GM18505 (cell line): ENCODE results near the gene USP49.

Experiments used
- ATAC-seq: cut with Tn5 transposase; IDR thresholded peaks from one replicate; pipeline ENCODE4 v1.9.1; 2021; ENCODE audit not compliant: unreplicated experiment
- POLR2A ChIP-seq: IDR thresholded peaks from 4 replicates; pipeline ENCODE4 v1.6.1; 2011; ENCODE audit warnings: borderline replicate concordance; ENCODE audit not compliant: insufficient read depth, insufficient read length; ENCODE audit errors: extremely low read depth

Gene USP49

DNA sequence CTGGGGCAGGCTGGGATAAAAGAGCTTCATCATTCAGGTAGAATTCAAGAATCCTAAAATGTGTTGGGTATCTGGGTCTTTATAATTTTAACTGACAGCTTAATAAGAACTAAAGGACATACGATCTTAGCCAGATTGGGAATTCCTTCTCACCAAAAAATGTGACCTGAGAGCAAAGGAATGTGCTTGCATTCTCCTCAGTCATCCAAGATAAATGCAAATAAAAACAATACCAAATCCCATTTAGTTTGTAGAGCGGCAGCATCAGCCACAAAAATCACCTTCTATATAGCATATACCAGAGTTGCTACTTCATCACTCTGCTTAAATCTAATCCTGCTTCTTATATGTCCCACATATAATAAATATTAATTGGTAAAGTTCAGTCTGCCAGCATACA lies 16.9 kb downstream of the USP49 start:
- TF ChIP-seq POLR2A = no peak
- ATAC-seq = no peak

DNA sequence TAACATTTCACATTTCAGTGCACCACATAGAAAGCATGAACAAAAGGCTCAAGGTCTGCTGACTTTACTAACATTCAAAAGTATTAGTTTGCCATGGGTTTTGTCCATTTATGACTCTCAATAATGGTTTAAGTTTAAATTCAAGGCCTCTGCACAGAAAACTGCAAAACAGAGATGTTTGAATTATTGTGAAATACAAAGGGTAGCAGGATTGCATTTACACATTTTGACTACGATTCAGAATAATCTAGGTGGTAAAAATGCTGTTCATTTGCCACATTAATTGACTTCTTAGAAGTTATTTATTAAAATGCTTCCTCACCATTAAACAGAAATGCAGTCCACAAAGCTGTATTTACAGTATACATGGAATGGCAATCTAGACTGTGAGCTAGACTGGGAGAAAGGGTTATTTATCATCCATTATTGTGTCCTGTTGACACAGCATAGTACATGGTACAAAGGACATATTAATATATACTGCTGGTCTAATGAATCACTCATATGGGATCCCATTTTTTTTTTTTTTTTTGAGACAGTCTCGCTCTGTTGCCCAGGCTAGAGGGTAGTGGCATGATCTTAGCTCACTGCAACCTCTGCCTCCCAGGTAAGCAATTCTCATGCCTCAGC lies 18.0 kb downstream of the USP49 start:
- no peak for ATAC-seq
- no peak for TF ChIP-seq POLR2A

DNA sequence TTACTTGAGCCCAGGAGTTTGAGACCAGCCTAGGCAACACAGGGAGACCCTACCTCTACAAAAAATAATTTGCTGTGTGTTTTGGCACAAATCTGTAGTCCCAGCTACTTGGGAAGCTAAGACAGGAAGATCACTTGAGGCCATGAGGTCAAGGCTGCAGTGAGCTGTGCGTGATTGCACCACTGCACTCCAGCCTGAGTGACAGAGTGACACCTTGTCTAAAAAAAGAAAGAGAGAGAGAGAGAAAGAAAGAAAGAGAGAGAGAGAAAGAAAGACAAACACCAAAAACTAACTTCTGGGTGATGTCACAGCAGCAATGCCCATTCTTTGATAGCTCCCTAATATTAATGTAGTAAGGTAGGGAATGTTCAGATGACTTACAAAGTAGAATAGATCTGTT lies 20.4 kb downstream of the USP49 start:
- TF ChIP-seq POLR2A = no peak
- no peak for ATAC-seq

DNA sequence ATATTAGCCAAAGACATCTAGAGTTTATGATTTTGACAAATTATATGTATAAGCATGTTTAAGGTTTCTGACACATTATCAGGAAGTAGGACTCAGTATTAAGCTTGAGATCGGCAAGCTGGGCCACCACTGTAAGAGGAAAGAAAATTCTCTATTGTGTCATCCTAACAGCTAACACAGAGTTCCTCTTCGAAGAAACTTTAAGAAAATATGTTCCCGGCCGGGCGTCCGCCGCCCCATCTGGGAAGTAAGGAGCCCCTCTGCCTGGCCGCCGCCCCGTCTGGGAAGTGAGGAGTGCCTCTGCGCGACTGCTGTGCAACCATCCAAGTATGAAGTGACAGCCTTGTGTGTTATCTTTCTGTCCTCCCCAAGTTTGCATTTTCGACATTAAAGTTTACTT lies 23.0 kb downstream of the USP49 start:
- ATAC-seq = no peak
- no peak for TF ChIP-seq POLR2A

DNA sequence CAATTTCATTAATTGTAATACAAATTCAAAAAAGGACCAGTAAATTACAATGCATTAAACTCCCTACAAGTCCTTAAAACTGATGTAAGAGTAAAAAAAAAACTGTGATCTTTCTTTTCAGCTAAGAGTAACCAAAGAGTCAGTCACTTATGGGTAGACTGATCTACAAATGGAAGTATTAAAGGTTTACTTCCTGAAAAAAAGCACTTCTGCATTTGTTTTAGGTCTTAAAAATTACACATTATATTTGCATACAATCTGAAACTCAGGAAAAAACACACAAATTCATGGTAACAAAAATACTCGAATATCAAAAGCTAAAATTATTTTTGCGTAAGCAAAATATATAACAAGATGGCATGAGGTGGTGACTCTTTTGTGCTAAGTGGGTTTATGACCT lies 23.5 kb downstream of the USP49 start:
- ATAC-seq = no peak
- TF ChIP-seq POLR2A = no peak

DNA sequence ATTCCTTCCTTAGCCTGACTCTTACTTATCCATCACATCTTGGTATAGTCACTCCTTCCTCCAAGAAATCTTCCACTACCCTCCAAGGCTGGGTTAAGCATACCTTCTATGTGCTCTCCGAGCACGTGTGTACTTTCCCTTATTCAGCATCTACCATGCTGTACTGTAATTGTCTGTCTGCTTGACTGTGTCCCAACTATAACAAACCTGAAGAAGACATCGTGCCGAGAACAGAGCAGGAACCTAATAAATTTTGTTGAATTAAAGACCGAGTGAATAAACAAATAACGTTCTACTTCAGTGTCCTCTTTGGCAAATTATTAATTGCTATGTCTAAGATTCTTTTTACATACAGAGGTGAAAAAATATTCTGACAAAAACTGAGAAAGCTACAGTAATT lies 35.8 kb downstream of the USP49 start:
- no peak for ATAC-seq
- TF ChIP-seq POLR2A = no peak

DNA sequence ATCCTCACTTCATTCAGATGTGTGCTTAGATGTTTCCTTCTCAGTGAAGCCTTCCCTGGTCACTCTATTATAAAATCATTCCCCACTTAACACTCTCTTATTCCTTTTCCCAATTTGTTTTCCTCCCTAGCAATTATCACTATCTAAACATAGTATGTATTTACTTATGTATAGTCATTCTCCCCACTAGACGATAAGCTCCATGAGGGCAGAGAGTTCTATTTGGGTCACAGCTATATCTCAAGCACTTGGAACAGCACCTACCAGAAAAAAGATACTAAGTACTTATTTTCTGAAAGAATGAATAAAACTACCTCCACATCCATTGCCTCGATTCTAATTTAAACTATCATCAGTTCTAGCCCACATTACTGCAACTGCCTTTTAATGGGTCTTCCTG lies 36.5 kb downstream of the USP49 start:
- ATAC-seq = no peak
- no peak for TF ChIP-seq POLR2A

DNA sequence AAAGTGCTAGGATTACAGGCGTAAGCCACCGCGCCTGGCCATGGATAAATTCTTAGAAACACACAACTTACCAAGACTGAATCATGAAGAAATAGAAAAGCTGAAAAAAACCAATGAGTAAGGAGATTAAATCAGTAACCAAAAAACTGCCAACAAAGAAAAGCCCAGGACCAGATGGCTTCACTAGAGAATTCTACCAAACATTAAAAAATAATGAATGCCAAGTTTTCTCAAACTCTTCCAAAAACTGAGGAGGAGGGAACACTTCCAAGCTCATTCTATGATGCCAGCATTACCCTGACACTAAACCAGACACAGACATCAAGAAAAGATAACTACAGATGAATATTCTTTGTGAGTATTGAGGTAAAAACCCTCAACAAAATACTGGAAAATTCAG lies 44.3 kb downstream of the USP49 start:
- ATAC-seq = no peak
- TF ChIP-seq POLR2A = no peak

DNA sequence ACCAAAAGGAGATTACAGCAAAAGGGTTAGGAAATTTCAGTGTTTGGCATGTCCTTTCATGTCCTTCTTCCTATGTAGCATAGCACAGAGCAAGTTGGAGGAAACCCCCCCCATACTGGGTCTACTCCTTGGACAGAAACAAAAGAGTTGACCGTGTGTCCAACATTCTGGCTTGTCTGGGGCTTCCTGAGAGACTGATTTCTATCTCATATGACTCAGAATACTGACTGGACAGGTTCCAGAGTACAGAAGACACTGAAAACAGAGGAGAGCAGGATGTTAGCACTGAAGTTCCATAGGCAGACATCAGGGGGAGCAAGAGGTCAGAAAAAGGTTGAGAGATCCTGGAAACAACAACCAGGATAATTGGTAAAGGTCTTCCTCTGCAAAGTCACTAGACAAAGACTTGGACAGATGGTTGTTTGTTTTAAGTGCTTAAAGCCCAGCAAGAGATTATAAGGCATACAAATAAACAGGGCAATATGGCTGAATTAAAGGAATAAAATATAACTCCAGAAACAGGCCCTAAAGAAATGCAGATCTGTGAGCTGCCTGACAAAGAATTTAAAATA lies 48.4 kb downstream of the USP49 start:
- ATAC-seq = no peak
- no peak for TF ChIP-seq POLR2A

DNA sequence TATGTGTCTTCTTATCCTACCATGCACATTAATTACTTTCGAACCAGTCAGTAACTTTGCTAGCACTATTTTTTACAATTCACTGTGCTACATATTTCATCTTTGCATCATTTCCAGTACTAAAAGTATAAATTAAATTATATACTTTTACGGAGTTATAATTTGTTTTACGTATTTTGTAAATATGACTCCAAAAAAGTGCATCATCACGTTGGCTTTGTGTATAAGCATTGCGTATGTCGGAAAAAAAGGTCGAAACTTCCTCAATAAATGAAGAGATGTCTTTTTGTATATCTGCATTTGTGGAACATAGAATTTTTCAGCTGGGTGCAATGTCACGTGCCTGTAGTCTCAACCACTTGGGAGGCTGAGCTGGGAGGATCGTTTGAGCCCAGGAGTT lies 52.0 kb downstream of the USP49 start:
- no peak for TF ChIP-seq POLR2A
- no peak for ATAC-seq

DNA sequence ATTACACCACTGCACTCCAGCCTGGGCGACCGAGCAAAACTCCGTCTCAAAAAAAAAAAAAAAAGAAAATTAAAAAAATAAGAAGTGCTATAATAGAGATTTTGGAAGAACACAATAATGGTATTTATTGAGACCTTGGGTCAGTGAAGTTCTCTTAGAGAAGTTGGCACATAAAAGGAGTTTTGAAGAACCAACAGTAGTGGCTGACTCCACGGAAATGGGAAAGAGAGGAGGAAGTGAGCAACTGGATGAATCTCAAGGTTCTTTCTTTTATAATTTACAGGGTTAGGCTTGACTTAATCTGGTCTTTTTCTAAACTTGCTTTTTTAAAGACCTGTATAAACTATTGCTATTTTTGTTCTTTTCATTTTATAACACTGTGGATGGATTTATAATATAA lies 54.8 kb downstream of the USP49 start:
- ATAC-seq = no peak
- TF ChIP-seq POLR2A = no peak

DNA sequence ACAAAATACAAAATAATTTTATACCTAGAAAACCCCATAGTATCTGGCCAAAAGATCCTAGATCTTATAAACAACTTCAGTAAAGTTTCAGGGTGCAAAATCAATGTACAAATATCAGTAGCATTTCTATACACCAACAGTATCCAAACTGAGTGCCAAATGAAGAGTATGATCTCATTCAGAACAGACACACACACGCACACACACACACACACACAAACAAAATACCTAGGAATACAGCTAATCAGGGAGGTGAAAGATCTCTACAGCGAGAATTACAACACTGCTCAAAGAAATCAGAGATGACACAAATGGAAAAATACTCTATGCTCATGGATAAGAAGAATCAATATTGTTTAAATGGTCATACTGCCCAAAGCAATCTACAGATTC lies 58.5 kb downstream of the USP49 start:
- TF ChIP-seq POLR2A = no peak
- ATAC-seq = no peak

DNA sequence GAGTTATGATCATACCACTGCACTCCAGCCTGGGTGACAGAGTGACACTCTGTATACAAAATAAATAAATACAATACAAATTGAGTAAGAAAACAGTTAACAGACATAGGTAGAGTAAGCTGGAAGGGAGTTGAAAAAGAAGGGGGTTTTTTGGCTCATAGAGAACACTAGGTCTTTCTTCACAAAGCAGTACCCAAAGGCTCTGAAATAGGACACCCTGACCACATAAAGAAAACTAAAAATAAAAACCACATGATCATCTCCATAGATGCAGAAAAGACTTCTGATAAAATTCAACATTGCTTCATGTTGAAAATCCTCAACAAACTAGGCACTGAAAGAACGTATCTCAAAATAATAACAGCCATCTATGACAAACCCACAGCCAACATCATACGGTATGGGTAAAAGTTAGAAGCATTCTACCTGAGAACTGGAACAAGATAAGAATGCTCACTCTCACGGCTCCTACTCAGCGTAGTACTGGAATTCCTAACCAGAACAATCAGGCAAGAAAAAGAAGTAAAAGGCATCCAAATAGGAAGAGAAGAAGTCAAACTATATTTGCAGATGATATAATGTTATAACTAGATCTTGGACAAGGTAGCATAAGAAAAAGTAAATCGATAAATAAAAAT lies 59.0 kb downstream of the USP49 start:
- no peak for TF ChIP-seq POLR2A
- ATAC-seq = no peak

DNA sequence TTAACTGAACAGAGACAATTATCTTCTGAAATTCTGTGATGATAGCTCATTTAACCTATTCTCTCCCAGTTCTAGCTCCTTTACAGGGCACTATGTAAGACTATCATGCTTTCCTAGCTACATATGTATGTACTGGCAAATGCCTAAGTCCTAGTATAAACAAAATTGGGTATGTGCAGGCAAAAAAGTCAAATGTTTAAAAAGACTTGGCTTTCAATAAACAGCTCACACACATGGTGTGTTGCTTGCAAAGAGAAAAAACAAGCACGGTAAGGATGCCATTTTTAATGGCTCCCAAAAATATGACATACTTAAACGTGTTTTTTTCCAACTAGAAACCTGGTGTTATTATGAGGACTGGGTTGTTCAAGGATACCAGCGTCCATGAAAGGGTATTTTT lies 62.9 kb downstream of the USP49 start:
- ATAC-seq = no peak
- TF ChIP-seq POLR2A = no peak
